ENCODE results near the gene EPS8.
"Not testable (repeated sequence)": the region's sequence is repeated elsewhere in the genome, so short reads cannot be mapped to it uniquely, and the experiment has no call there.

The EPS8 gene

GRCh38 chr12:15634010-15634683 lies 155.0 kb downstream of the EPS8 start:
- no peak for DNase-seq

- DNase-seq = no peak
Observed at GRCh38 chr12:15633201-15633600, 156.0 kb downstream of the EPS8 start.

GRCh38 chr12:15632708-15633107 lies 156.5 kb downstream of the EPS8 start:
- DNase-seq = no peak

DNA sequence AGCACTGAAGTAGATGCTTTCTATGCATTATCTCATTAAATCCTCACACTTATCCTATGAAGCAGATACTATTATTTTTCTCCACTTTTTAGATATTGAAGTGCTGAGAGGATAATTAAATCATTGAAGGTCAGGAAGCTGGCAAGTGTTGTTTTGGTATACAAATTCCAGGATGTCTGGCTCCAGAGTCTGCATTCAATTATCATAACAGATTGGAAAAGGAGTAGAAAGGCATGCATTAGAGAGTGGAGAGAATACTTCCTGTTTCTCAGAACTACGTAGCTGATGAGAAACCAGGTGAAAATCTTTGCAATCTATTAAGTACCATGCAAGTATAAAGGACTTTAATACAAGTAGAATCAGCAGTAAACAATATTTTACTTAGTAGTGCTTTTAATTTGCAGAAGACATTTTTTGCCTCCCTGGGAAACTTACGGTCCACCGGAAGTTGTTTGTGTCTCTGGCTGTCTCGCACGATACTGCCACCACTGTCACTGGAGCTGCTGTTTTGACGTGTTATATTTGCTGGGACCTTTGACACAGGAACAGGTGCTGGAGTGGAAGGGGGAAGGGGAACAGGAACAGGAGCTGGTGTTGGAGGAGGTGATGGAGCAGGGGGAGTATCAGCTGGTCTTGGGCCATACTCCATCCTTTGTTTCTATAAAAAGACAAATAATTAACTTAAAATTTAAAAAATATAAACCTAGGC lies 158.0 kb downstream of the EPS8 start:
- no peak for DNase-seq

- no peak for DNase-seq
Observed at GRCh38 chr12:15629761-15630160, 159.4 kb downstream of the EPS8 start.

GRCh38 chr12:15629108-15629507 lies 160.1 kb downstream of the EPS8 start:
- DNase-seq = no peak

DNA sequence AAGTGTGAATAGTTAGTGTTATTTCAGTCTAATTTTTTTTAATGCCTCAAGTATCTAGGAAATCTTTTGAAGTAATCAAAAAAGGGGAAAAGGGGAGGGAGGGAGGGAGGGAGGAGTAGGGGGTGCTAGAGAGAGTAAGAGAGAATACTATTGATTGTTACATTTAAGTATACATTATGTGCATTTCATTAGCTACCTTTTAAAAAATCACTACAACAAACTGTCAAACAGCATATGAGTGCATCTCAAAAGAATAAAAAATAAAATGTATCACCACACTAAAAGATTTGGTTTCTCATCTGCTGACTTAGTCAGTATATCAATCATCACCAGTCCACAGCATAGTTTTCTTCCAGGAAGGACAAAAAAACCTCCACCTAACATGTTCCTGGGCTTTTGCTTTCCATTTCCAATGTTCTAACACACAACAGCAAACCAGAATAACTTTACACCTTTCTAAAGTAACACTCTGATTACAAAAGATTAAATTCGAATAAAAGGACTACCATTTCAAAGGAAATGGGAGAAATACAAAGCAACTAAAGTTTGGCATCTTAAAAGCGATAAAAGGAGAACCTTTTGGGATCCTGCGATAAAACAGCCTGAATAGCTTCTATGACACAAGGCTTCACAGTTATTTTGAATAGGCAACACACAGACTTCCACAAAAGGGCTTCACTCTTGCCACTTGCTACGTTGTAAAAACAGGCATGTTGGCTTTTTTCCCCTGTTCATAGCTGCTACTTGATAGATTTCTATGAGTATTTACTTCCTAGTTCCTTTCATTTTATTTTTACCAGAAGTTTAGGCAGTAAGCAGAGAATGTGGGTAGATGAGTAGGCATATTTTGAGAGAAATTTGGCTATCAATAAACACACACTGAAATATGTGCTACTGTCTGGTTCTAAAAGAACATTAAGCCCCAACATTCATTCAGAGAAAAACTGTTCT lies 160.9 kb downstream of the EPS8 start:
- no peak for DNase-seq

GRCh38 chr12:15625075-15625474 lies 164.1 kb downstream of the EPS8 start:
- no peak for DNase-seq

DNA sequence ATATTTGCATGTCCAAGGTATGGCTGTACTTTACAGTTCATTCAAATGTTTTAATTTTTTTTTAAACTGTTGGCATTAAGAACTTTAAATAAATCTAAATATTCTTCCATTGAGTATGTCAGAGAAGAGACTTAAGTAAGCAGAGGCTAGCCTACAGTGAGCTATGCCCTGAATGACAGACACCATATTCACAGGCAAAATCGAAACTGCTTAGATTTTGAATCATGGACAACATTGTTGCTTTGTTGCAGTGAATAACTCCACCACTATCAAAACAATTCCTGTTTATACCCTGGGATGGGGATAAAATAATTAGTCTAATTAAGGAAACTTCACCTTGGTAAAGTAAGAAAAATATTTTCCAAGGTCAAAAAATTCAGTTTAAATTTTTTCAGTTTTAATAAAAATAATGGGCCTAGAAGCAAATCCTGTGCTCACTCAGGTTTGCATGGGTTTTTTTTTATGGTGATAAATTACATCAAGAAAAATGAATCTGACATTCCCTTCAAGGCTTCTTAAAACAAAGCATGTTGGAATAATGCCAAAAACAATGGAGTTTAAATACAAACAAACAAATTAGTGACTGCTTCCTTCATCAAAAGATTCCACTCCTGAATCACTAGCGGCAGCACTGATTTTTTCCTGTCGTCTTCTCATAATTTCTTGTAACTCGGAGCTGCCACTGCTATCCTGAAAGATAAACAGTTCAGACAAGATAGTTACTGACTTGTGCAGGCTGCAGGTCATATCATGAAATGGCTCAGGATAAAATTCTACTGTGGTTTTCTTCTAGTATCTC lies 168.2 kb downstream of the EPS8 start:
- DNase-seq = no peak

- not testable (repeated sequence) for DNase-seq
Observed at GRCh38 chr12:15616495-15616894, 172.7 kb downstream of the EPS8 start.

- no peak for DNase-seq
Observed at GRCh38 chr12:15613981-15614380, 175.2 kb downstream of the EPS8 start.

DNA sequence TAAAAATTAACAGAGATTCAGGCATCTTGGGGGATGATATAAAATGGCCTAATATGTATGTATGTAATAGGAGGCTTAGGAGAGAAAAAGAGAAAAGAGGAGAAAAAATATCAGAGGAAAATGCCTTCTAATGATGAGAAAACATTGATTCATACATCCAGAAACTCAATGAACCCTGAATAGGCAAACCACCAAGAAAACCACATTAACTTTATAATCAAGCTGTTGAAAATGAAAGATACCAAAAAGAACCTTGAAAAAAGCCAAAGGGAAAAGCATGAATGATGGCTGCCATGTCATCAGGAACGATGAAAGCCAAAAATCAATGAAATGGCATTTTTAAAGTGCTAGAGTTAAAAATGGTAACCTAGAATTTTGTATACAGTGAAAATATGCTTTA lies 180.2 kb downstream of the EPS8 start:
- DNase-seq = no peak

DNA sequence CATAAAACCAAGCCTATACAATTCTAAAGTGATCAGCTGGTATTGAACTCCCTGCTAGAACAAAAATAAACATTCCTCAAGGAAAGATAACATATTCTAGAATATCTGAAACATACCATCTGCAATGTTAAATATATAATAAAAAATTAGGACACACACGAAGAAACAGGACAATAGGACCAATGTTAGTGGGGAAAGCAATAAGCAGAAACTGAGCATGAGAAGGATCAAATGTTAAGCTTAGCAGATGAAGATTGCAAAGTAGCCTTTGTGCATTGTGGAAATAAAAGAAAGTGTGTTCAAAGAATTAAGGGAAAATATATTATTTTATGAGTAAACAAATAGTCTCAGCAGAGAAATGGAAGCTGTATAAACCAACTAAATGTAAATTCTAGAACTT lies 180.8 kb downstream of the EPS8 start:
- no peak for DNase-seq

- no peak for DNase-seq
Observed at GRCh38 chr12:15605881-15606590, 183.2 kb downstream of the EPS8 start.

DNA sequence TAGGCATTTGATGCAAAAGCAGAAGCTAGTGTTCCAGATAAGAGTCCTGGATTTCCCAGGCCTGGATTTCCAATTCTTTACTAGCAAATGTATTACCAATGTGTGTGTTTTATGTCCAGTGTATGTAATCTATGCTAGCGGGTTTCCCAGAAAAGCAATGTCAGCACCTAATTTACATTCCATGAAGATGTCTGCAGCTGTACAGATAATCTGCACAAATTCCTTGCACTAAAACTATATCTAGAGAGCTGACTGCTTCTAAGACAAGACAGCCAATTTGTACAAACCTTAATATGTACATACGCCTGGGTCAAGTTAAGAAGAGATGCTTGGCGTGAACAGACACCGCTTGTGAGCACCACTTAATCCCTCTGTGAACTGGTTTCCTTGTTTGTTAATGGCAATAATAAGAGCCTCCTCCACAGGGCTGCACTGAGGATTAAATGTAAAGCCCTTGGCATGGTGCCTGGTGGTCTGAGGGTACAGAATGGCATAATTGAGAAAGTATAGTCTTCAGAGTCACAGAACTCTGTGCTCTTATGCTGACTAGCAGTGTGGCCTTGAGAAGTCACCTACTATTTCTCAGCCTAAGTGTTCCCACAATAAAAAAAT lies 185.6 kb downstream of the EPS8 start:
- no peak for DNase-seq

GRCh38 chr12:15602051-15602672 lies 187.0 kb downstream of the EPS8 start:
- DNase-seq = no peak

DNA sequence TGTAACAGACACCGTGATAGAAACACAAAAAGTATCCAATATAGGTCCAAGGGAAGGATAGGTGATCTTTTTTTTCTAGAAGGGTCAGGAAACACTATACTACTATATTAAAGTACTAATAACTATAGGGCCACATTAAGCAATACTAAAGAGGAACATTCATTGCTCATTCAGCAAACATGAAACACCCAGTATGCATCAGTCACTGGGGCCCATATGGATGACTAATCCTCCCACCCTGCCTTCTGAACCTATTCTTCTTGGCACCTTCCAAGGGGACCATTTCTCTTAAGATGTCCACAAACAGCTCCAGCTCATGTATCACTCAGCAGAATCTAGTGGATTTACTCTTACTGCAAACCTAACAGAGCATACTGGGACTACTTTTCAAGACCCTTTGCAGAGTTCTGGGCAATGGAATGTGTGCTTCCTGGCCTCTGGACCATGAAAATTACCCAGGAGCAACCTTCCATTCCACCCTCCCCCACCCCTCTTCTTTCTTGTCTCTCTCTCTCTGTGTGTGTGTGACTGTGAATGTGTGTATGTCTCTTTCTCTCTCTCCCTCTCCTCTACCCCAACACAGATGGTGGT lies 187.9 kb downstream of the EPS8 start:
- DNase-seq = no peak

DNA sequence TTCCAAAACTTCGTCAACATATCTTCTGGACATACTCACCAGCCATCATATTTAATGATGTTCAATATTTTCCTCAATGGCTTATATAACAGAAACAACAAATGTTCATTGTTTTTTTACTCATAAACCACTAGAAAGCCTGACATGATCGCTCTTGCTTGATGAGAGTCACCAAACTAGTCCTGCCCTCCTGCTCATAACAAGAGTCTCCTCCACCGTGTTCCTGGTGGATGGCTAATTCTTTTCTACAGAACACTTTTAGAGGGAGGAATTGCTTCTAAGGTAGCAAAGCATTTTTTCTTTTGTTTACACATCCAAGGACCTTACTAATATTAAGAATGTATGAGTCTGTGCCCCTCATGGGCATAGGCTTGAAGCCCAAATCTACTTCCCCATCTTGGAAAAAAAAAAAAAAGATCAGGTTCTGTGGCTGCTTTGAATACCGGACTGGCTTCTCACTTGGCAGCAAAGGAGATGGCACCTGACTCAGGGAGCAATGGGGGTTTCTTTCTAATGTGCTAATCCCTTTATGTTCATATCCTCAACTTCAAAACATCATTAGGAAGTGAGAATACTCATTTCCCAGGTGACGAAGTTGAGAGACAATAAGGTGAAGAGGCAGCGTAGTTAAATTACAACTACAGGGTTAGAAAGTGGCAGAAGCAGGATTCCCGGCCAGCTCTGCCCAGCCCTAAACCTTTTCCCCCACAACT lies 188.8 kb downstream of the EPS8 start:
- no peak for DNase-seq

- DNase-seq = no peak
Observed at GRCh38 chr12:15599266-15600037, 189.7 kb downstream of the EPS8 start.
